ENCODE data around the gene OFD1.

DNA sequence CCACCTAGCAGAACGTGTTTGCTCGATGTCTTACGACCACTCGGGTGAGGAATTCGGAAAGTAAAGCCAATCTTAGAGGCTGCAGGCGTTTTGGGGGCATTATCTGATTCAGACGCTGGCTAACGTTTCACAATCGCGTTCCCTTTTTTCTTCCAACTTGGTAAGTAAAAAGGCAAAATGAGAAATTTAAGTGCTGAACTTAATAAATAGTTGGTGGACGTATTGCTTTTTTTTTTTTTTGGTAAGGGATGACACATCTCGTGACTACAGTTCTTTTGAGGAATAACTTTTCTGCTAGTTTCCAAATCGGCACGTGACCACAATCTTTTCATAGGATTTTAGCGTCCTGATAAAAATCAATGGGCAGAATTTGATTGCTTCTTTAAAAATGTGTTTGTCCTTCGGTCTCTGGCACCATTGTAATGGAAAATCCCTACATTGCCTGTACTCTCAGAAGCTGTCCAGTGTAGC lies 44.8 kb upstream of the OFD1 start:
- TF ChIP-seq CEBPB (IDR thresholded peaks at IDR 0.05) (no peak), EP300 (IDR thresholded peaks at IDR 0.05; ENCODE audit: borderline replicate concordance) (no peak)
